Activated CD4-positive, alpha-beta T cell treated with anti-CD3 and anti-CD28 coated beads, Interleukin-2, amount 50 U/mL, for 4 hours (primary cell): ENCODE measurements around the gene MARVELD1.

Experiments
- DNase-seq, 2 experiments: peaks; one replicate each; pipeline ENCODE4 v3.0.0-alpha.2; 2020

The MARVELD1 gene

GRCh38 chr10:97723001-97723400 is 9.5 kb downstream of the MARVELD1 start:
- no peak for DNase-seq

- no peak for DNase-seq
These were observed 10.9 kb downstream of the MARVELD1 start for GRCh38 chr10:97724341-97724941.

- no peak for DNase-seq
These were observed 13.2 kb downstream of the MARVELD1 start for GRCh38 chr10:97726636-97727178.

DNA sequence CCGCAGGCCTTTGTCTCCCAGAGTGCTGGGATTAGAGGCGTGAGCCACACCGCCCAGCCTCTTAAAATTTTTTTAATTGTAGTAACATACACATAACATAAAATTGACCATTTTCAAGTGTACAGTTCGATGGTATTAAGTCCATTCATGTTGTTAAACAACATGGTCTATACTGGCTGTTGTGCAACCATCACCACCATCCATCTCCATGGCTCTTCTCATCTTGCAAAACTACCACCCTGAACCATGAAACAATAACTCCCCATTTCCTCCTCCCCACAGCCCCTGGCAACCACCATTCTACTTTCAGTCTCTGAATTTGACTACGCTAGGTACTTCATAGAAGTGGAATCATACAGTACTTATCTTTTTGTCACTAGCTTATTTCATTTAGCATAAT is 15.5 kb downstream of the MARVELD1 start:
- DNase-seq = no peak

DNA sequence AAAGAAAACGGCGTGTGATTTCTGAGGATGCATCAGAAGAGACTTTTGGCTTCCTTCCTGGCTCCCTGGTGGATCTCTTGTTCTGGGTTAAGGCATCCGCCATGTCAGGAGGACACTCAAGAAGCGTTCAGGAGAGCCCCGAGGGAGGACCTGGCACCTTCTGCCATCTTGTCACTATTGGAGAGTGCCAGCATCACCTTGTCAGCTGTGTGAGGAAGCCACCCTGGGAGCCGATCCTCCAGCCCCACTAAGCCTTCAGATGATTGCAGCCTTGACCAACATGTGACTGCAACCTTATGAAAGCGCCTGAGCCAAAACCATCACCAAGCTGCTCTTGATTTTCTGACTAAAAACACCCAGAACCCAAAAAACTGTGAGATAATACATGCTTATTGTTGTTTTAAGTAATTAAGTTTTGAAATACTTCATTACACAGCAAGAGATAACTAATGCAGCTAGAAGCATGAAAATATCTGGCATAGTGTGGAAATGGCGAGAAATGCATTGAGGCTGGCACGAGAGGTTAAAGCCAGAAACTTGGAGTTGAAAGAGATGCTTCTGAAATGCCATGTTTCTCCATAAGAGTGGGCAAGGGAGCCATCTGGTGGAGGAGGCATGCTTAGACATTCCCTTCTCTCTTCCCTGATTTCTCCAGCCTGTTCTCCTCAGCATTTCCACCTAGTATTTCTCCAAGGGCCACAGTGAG is 18.0 kb downstream of the MARVELD1 start:
- DNase-seq = peak; percentile 47 to 49

DNA sequence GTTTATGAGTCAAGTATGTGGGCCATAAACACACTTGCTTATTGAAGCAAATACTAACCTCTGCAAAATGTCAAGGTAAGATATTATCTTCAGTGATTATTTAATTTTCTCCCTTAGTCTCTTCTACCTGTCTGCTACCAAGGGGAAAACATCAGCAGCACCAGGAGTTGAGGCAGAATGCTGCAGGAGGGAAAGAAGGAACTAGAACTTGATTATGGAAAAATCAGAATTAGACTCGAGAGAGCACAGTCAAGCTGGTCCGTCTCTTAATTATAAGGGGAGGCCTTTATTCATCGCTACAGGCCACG is 18.5 kb downstream of the MARVELD1 start:
- DNase-seq = no peak

DNA sequence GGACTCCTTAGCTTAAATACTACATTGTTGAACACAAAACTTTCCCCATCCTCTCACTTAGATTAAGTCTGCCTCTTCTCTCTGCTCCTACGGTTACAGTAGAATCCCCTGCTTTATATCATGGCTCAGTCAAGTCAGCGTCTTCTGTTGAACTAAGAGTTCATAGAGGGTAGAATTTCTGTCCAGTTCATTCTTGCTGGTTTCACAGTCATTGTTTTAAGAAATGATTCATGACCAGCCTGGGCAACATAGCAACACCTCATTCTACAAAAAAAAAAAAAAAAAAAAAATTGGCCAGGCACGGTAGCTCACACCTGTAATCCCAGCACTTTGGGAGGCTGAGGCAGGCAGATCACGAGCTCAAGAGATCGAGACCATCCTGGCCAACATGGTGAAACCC is 19.7 kb downstream of the MARVELD1 start:
- DNase-seq = no peak

GRCh38 chr10:97734021-97734420 is 20.5 kb downstream of the MARVELD1 start:
- DNase-seq = no peak

DNA sequence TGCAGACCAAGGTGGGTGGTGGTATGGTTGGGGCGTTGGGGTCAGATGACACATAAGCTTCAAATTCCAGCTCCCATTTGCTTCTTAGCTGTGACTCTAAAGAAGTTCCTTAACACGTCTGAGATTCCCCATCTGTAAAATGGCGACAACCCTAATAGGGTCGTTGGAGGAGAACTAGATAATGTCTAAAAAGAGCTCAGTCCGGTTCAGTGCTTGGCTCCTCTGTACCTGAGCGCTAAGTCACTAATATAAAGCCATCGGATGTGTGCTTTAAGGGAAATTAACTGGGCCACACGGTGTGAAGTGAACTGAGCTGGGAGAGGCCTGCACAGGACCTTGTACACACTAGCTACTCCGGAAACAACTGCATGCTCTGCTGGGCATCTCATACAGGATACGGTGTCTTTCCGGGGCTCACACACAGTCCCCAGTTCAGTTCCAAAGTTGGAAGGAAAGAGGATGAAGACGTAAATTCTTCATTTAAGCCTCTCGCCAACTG is 22.9 kb downstream of the MARVELD1 start:
- no peak for DNase-seq

- peak; percentile 92 for DNase-seq
These were observed 23.6 kb downstream of the MARVELD1 start, which contains the start of gene ZFYVE27 for GRCh38 chr10:97736902-97737769. ZFYVE27 (plus strand) TSS chr10:97737128; CDS start chr10:97738478, 1,350 bp downstream.

- no peak for DNase-seq
These were observed 24.3 kb downstream of the MARVELD1 start for GRCh38 chr10:97737770-97738265.

GRCh38 chr10:97738616-97739015 is 25.1 kb downstream of the MARVELD1 start:
- DNase-seq = no peak

DNA sequence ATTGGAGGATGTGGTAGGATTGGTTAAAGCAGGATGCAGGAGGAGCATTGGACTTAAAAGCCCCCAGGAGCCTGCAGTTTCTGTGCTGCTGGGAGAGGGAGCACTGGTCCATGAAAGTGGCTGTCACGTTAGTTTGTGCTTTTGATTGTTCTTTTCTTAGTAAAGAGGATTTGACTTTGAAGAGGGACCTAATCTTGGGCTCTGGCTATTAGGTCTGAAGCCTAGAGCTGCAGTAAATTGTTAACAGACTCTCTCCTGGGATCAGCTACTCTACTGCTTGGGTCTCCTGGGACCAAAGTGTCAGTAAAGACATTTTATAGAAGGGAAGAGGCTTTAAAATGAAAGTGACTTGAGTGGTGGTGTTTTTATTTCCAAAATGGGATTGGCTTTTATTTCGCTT is 27.1 kb downstream of the MARVELD1 start:
- no peak for DNase-seq

DNA sequence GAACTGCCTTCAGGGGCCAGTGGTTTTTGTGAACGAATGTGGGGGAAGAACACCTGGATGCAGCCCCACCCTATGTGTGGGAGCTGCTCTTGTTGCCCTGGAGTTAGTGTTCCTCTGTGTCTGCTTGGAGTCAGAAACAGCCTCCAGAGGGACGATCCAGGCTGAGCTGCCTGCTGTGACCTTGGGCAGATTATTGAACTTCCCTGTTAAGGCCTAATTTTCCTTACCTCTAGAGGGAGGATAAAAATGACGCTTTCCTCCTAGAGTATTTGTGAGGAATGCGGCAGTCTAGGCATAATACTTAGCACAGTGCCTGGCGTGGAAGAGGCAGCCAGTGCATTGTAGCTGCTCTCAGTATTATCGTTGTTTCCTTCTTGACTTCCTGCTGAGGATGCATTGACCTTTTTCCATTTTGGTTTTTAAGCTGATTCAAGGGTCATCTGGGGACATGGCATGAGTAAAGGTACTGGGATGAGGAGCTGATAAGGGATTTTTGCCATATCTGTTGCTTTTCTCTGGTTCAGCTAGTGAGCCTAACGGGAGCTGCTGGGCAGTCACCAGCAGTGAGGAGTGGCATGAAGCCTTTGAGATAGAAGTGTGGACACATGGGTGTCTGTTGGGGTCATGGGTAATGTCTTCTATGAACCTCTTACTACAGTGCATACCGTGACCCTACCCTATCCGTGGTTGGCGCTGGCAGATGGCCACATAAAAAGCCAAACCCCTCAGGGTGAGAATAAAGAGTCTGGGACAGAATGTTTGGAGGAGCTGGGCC is 29.8 kb downstream of the MARVELD1 start:
- no peak for DNase-seq

- no peak for DNase-seq
These were observed 31.0 kb downstream of the MARVELD1 start for GRCh38 chr10:97744405-97745035.

DNA sequence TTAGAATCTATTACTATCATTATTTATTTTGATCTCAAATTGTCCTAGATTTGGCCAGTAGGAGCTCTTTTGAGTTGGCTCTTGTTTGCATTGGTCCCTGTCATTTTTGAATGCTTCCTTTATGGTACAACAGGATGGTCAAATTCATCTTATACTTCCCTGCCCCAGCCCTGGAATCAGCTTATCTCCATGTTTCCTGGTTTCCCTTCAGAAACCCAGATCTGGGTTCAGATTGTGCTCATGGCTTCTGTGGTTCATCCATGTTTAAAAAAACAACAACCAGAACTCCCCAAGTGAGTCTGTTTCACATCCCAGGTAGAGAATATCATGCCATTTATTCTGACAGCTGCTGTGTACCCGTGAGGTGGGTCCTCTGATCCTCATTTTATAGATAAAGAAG is 34.0 kb downstream of the MARVELD1 start:
- no peak for DNase-seq

GRCh38 chr10:97748116-97748515 is 34.6 kb downstream of the MARVELD1 start:
- DNase-seq = no peak

DNA sequence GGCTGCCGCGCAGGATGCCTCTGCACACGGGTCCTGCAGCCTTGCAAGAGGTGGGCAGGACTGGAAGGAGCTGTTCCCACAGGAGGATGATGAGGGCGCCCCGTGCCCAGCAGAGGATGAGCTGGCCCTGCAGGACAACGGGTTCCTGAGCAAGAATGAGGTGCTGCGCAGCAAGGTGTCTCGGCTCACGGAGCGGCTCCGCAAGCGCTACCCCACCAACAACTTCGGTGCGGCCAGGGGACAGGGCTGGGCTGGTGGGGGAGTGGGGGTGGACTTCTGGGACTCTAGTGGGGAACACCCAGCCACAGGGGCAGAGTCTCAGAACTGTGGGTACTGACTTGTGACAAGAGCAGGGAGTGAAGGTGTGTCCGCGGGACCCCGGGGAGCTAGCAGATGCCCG is 39.4 kb downstream of the MARVELD1 start:
- DNase-seq = no peak

- no peak for DNase-seq
These were observed 41.2 kb downstream of the MARVELD1 start for GRCh38 chr10:97754726-97755125.

- no peak for DNase-seq
These were observed 42.2 kb downstream of the MARVELD1 start for GRCh38 chr10:97755718-97756117.

GRCh38 chr10:97757471-97757870 is 43.9 kb downstream of the MARVELD1 start:
- DNase-seq = no peak
